ENCODE measurements around the gene NHEJ1.

The NHEJ1 gene

GRCh38 chr2:219086196-219086595 lies 74.4 kb downstream of the NHEJ1 start:
- Histone ChIP-seq H3K9me3 (ENCODE audit: low read depth, low read length) (no peaks in the 10 kb centered on the region), H3K36me3 (ENCODE audit: insufficient read depth, low read length) (no peaks in the 10 kb centered on the region), H3K27ac (no peak overlapping the region), H3K9ac (ENCODE audit: insufficient read length) (no peak overlapping the region), H3K4me3 (no peak overlapping the region)
- TF ChIP-seq FOXP2 (optimal IDR thresholded peaks at IDR 0.05; ENCODE audit: control extremely low read depth, extremely low read length, insufficient read depth): no peak
- TF ChIP-seq EZH2 (IDR thresholded peaks at IDR 0.05): no peak
- no peak for TF ChIP-seq POLR2AphosphoS5 (IDR thresholded peaks at IDR 0.05; ENCODE audit: borderline replicate concordance, low read depth, low read length)
- no peak for DNase-seq (ENCODE audit: low read depth, low spot score)

GRCh38 chr2:219084791-219085190 lies 75.8 kb downstream of the NHEJ1 start:
- no peaks in the 10 kb centered on the region for H3K36me3 ChIP-seq (ENCODE audit: insufficient read depth, low read length)
- H3K4me3 ChIP-seq: no peak overlapping the region
- TF ChIP-seq EZH2 (IDR thresholded peaks at IDR 0.05): no peak
- no peak for TF ChIP-seq POLR2AphosphoS5 (IDR thresholded peaks at IDR 0.05; ENCODE audit: borderline replicate concordance, low read depth, low read length)
- no peak overlapping the region for H3K9ac ChIP-seq (ENCODE audit: insufficient read length)
- H3K27ac ChIP-seq: no peak overlapping the region
- DNase-seq (ENCODE audit: low read depth, low spot score): no peak
- no peaks in the 10 kb centered on the region for H3K9me3 ChIP-seq (ENCODE audit: low read depth, low read length)

GRCh38 chr2:219082332-219082958 lies 78.2 kb downstream of the NHEJ1 start:
- no peaks in the 10 kb centered on the region for H3K36me3 ChIP-seq (ENCODE audit: insufficient read depth, low read length)
- no peak for TF ChIP-seq FOXP2 (optimal IDR thresholded peaks at IDR 0.05; ENCODE audit: control extremely low read depth, extremely low read length, insufficient read depth)
- TF ChIP-seq POLR2AphosphoS5 (IDR thresholded peaks at IDR 0.05; ENCODE audit: borderline replicate concordance, low read depth, low read length): no peak
- no peak for TF ChIP-seq EZH2 (IDR thresholded peaks at IDR 0.05)
- no peak for DNase-seq (ENCODE audit: low read depth, low spot score)
- H3K4me3 ChIP-seq: no peak overlapping the region
- no peak overlapping the region for H3K27ac ChIP-seq
- no peak overlapping the region for H3K9ac ChIP-seq (ENCODE audit: insufficient read length)
- no peaks in the 10 kb centered on the region for H3K9me3 ChIP-seq (ENCODE audit: low read depth, low read length)

GRCh38 chr2:219081701-219082331 lies 78.8 kb downstream of the NHEJ1 start:
- no peaks in the 10 kb centered on the region for H3K36me3 ChIP-seq (ENCODE audit: insufficient read depth, low read length)
- H3K9ac ChIP-seq (ENCODE audit: insufficient read length): no peak overlapping the region
- no peak overlapping the region for H3K27ac ChIP-seq
- no peak for TF ChIP-seq POLR2AphosphoS5 (IDR thresholded peaks at IDR 0.05; ENCODE audit: borderline replicate concordance, low read depth, low read length)
- TF ChIP-seq EZH2 (IDR thresholded peaks at IDR 0.05): no peak
- TF ChIP-seq FOXP2 (optimal IDR thresholded peaks at IDR 0.05; ENCODE audit: control extremely low read depth, extremely low read length, insufficient read depth): no peak
- H3K4me3 ChIP-seq: no peak overlapping the region
- no peaks in the 10 kb centered on the region for H3K9me3 ChIP-seq (ENCODE audit: low read depth, low read length)
- DNase-seq (ENCODE audit: low read depth, low spot score): no peak

- TF ChIP-seq FOXP2 (optimal IDR thresholded peaks at IDR 0.05; ENCODE audit: control extremely low read depth, extremely low read length, insufficient read depth) (no peak), EZH2 (IDR thresholded peaks at IDR 0.05) (no peak), POLR2AphosphoS5 (IDR thresholded peaks at IDR 0.05; ENCODE audit: borderline replicate concordance, low read depth, low read length) (no peak)
- H3K9ac ChIP-seq (ENCODE audit: insufficient read length): no peak overlapping the region
- DNase-seq (ENCODE audit: low read depth, low spot score): no peak
- no peaks in the 10 kb centered on the region for H3K36me3 ChIP-seq (ENCODE audit: insufficient read depth, low read length)
- no peak overlapping the region for H3K27ac ChIP-seq
- H3K9me3 ChIP-seq (ENCODE audit: low read depth, low read length): no peaks in the 10 kb centered on the region
- H3K4me3 ChIP-seq: no peak overlapping the region
Measured at GRCh38 chr2:219081096-219081495, 79.5 kb downstream of the NHEJ1 start.

- no peaks in the 10 kb centered on the region for H3K36me3 ChIP-seq (ENCODE audit: insufficient read depth, low read length)
- no peak overlapping the region for H3K4me3 ChIP-seq
- DNase-seq (ENCODE audit: low read depth, low spot score): no peak
- TF ChIP-seq POLR2AphosphoS5 (IDR thresholded peaks at IDR 0.05; ENCODE audit: borderline replicate concordance, low read depth, low read length) (no peak), EZH2 (IDR thresholded peaks at IDR 0.05) (no peak), FOXP2 (optimal IDR thresholded peaks at IDR 0.05; ENCODE audit: control extremely low read depth, extremely low read length, insufficient read depth) (no peak)
- no peak overlapping the region for H3K9ac ChIP-seq (ENCODE audit: insufficient read length)
- no peaks in the 10 kb centered on the region for H3K9me3 ChIP-seq (ENCODE audit: low read depth, low read length)
- no peak overlapping the region for H3K27ac ChIP-seq
Measured at GRCh38 chr2:219079417-219079816, 81.2 kb downstream of the NHEJ1 start.

GRCh38 chr2:219078951-219079350 lies 81.7 kb downstream of the NHEJ1 start:
- no peak for DNase-seq (ENCODE audit: low read depth, low spot score)
- TF ChIP-seq FOXP2 (optimal IDR thresholded peaks at IDR 0.05; ENCODE audit: control extremely low read depth, extremely low read length, insufficient read depth): no peak
- Histone ChIP-seq H3K9ac (ENCODE audit: insufficient read length) (no peak overlapping the region), H3K27ac (no peak overlapping the region), H3K36me3 (ENCODE audit: insufficient read depth, low read length) (no peaks in the 10 kb centered on the region), H3K4me3 (no peak overlapping the region), H3K9me3 (ENCODE audit: low read depth, low read length) (no peaks in the 10 kb centered on the region)

- Histone ChIP-seq H3K9ac (ENCODE audit: insufficient read length) (no peak overlapping the region), H3K9me3 (ENCODE audit: low read depth, low read length) (no peaks in the 10 kb centered on the region), H3K36me3 (ENCODE audit: insufficient read depth, low read length) (no peaks in the 10 kb centered on the region), H3K4me3 (no peak overlapping the region), H3K27ac (no peak overlapping the region)
- no peak for DNase-seq (ENCODE audit: low read depth, low spot score)
- TF ChIP-seq POLR2AphosphoS5 (IDR thresholded peaks at IDR 0.05; ENCODE audit: borderline replicate concordance, low read depth, low read length): no peak
- no peak for TF ChIP-seq FOXP2 (optimal IDR thresholded peaks at IDR 0.05; ENCODE audit: control extremely low read depth, extremely low read length, insufficient read depth)
- TF ChIP-seq EZH2 (IDR thresholded peaks at IDR 0.05): no peak
Measured at GRCh38 chr2:219078126-219078525, 82.5 kb downstream of the NHEJ1 start.

GRCh38 chr2:219076253-219076652 lies 84.4 kb downstream of the NHEJ1 start:
- H3K4me3 ChIP-seq: no peak overlapping the region
- no peaks in the 10 kb centered on the region for H3K36me3 ChIP-seq (ENCODE audit: insufficient read depth, low read length)
- H3K9me3 ChIP-seq (ENCODE audit: low read depth, low read length): no peaks in the 10 kb centered on the region
- DNase-seq (ENCODE audit: low read depth, low spot score): no peak
- H3K9ac ChIP-seq (ENCODE audit: insufficient read length): no peak overlapping the region
- no peak overlapping the region for H3K27ac ChIP-seq
- TF ChIP-seq EZH2 (IDR thresholded peaks at IDR 0.05) (no peak), FOXP2 (optimal IDR thresholded peaks at IDR 0.05; ENCODE audit: control extremely low read depth, extremely low read length, insufficient read depth) (no peak), POLR2AphosphoS5 (IDR thresholded peaks at IDR 0.05; ENCODE audit: borderline replicate concordance, low read depth, low read length) (no peak)

Data from SK-N-MC (cell line).